HCT116 (cell line): Measurements from ENCODE around the gene GFM1. TPM values are rescaled to one million over a fixed set of nuclear protein-coding genes. Genes with fewer than 3 reads are reported as not detected.

Source experiments
- ATAC-seq: fragments of 200-7000 bp; cut with Tn5 transposase; 2 replicates; pipeline ENCODE4 v1.9.1; 2020; ENCODE audit warnings: mild to moderate bottlenecking, moderate library complexity
- BruUV-seq: library from RNA; stranded (reverse); fragments of 400-500 nt; replicated peaks from 2 replicates; lab custom pipeline; 2021; lab: Mats Ljungman, UMichigan
- CTCF ChIA-PET: fragments of 300-600 bp; sonication (Branson Sonifier 250); formaldehyde crosslinking; loops from one replicate; lab custom pipeline; 2021; ENCODE audit warnings: antibody characterized with exemption; lab: Charles Lee
- POLR2A ChIA-PET: fragments of 300-600, 350-600 bp; sonication (Branson Sonifier 250); formaldehyde crosslinking; loops from one replicate; lab custom pipeline; 2021; ENCODE audit warnings: antibody characterized with exemption; lab: Charles Lee
- RAD21 ChIA-PET, 2 experiments: fragments of 300-600 bp; sonication (Branson Sonifier 250); formaldehyde crosslinking; loops; one replicate each; lab custom pipeline; 2023; ENCODE audit warnings: low total read pairs in 2 of 2; ENCODE audit not compliant: uncharacterized antibody in 2 of 2, unreplicated experiment in 2 of 2, low non-redundant PET in 1 of 2; lab: Charles Lee
- DNase-seq: peaks from one replicate; pipeline ENCODE4 v3.0.0-alpha.2; 2010; ENCODE audit warnings: low read depth, low spot score
- H2AFZ ChIP-seq: fragments of 200-600 bp; shearing (Covaris generic), sonication (generic); 2 replicates; pipeline ENCODE4 v1.6.1; 2017; ENCODE audit warnings: low read depth, mixed run types, mixed read lengths, antibody characterized with exemption, low read length; ENCODE audit not compliant: poor library complexity, severe bottlenecking
- H3K27ac ChIP-seq: 2 replicates; pipeline ENCODE4 v1.5.1; 2012; ENCODE audit warnings: low read depth, low read length
- H3K27me3 ChIP-seq: fragments of 200-600 bp; sonication (generic); 2 replicates; pipeline ENCODE4 v1.6.1; 2016; ENCODE audit warnings: mixed run types, low read length, mixed read lengths; ENCODE audit not compliant: insufficient read depth
- H3K36me3 ChIP-seq, 2 experiments: fragments of 200-500 bp in 1 of 2; fragments of 200-600 bp in 1 of 2; sonication (Bioruptor generic) in 1 of 2; sonication (generic) in 1 of 2; 2 replicates each; pipeline versions ENCODE4 v1.5.1 to v1.6.1; 2014 to 2016; ENCODE audit warnings: low read length in 2 of 2, inconsistent platforms in 1 of 2, mixed read lengths in 1 of 2, mixed run types in 1 of 2; ENCODE audit not compliant: insufficient read depth in 2 of 2, control insufficient read depth in 1 of 2
- H3K4me1 ChIP-seq, 2 experiments: fragments of 200-600 bp in 1 of 2; sonication (generic) in 1 of 2; 2 replicates each; pipeline versions ENCODE4 v1.5.1 to v1.6.1; 2012 to 2017; ENCODE audit warnings: low read length in 2 of 2, inconsistent platforms in 1 of 2, mild to moderate bottlenecking in 1 of 2, mixed read lengths in 1 of 2, mixed run types in 1 of 2, moderate library complexity in 1 of 2; ENCODE audit not compliant: insufficient read depth in 2 of 2, control insufficient read depth in 1 of 2
- H3K4me2 ChIP-seq: fragments of 200-600 bp; sonication (generic); 2 replicates; pipeline ENCODE4 v1.6.1; 2017; ENCODE audit warnings: mixed run types, low read length, mixed read lengths
- H3K4me3 ChIP-seq, 2 experiments: fragments of 200-600 bp in 1 of 2; sonication (generic) in 1 of 2; replicated peaks in 1 of 2; 2 replicates each; pipeline ENCODE4 v1.5.1; 2011 to 2016; ENCODE audit warnings: low read length in 2 of 2, control low read depth in 1 of 2, low read depth in 1 of 2, mild to moderate bottlenecking in 1 of 2, mixed read lengths in 1 of 2, mixed run types in 1 of 2
- H3K79me2 ChIP-seq: fragments of 200-600 bp; sonication (generic); 2 replicates; pipeline ENCODE4 v1.6.1; 2017; ENCODE audit warnings: mild to moderate bottlenecking, mixed run types, low read length, moderate library complexity, mixed read lengths; ENCODE audit not compliant: insufficient read depth
- H3K9ac ChIP-seq: fragments of 200-600 bp; sonication (generic); 2 replicates; pipeline ENCODE4 v1.6.1; 2016; ENCODE audit warnings: low read length, mixed read lengths
- H3K9me2 ChIP-seq: fragments of 200-600 bp; sonication (generic), shearing (Covaris generic); 2 replicates; pipeline ENCODE4 v1.6.1; 2017; ENCODE audit warnings: mixed run types, mild to moderate bottlenecking, moderate library complexity; ENCODE audit not compliant: insufficient read depth
- H3K9me3 ChIP-seq, 2 experiments: fragments of 200-500 bp in 1 of 2; fragments of 200-600 bp in 1 of 2; sonication (Bioruptor generic) in 1 of 2; sonication (generic) in 1 of 2; 2 replicates each; pipeline ENCODE4 v1.6.1; 2014 to 2017; ENCODE audit warnings: low read length in 2 of 2, mixed read lengths in 2 of 2, inconsistent platforms in 1 of 2, low read depth in 1 of 2, mild to moderate bottlenecking in 1 of 2, mixed run types in 1 of 2, moderate library complexity in 1 of 2; ENCODE audit not compliant: control insufficient read depth in 1 of 2, insufficient read depth in 1 of 2
- H4K20me1 ChIP-seq: fragments of 200-600 bp; sonication (generic), shearing (Covaris generic); 2 replicates; pipeline ENCODE4 v1.6.1; 2017; ENCODE audit warnings: mixed run types, mild to moderate bottlenecking, moderate library complexity; ENCODE audit not compliant: insufficient read depth
- POLR2A ChIP-seq: IDR thresholded peaks from 2 replicates; pipeline ENCODE4 v1.7.0; 2011; ENCODE audit warnings: borderline replicate concordance; ENCODE audit not compliant: insufficient read depth, insufficient read length; ENCODE audit errors: extremely low read depth
- POLR2AphosphoS5 ChIP-seq: IDR thresholded peaks from 2 replicates; pipeline ENCODE4 v1.6.1; 2011; ENCODE audit warnings: mild to moderate bottlenecking, low read depth, low read length, moderate library complexity
- RAD21 ChIP-seq: IDR thresholded peaks from 2 replicates; pipeline ENCODE4 v1.6.1; 2012; ENCODE audit warnings: low read depth, mild to moderate bottlenecking
- ZFX ChIP-seq: fragments of 450-650 bp; IDR thresholded peaks from 2 replicates; pipeline ENCODE4 v1.6.1; 2017
- intact Hi-C: fragments of 100-400 bp; cut with micrococcal nuclease; formaldehyde crosslinking; loops from 2 replicates; pipeline ENCODE4 v1.10.0; 2022
- total RNA-seq: library from RNA; stranded (reverse); gene quantifications from one replicate; pipeline ENCODE4 v1.2.1, GENCODE V29; 2021; ENCODE audit not compliant: unreplicated experiment
- TF ChIP-seq, protein P1 (sequence below): IDR thresholded peaks from 2 replicates; pipeline ENCODE4 v1.6.1; 2012
- TF ChIP-seq, protein P2 (sequence below): IDR thresholded peaks from 2 replicates; pipeline ENCODE4 v1.6.1; 2012

The GFM1 gene
- total RNA-seq, 1 experiment from 2014 or later = 38.7 TPM

DNA sequence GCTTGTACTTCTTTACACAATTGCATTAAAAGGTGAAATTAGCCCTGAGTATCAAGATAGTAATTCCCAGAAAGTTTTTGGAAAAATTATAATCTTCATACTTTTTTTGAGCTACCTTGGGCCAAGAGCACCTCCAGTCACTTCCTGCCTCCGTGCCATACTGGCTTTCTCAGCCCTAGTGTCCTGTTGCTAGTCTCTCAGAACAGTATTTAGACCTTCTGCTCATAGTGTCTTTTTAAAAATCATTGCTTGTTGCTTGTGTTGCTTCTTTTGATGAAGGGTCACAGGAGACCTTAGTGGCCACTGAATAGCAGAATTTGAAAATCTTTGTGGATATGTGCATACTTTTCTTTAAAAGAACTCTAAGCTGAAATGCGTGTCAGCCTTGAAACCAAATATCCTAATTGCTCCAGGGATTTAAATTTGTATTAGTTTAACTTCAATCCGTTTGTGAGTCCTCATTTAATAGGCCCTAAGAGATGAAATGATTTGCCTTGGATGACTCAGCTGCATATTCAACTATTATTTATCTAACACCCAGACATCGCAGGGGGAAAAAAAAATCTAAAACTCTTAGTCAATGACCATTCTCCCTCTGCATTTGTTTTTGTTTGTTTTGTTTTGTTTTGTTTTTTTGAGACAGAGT is 57.2 kb downstream of the GFM1 start:
- Histone ChIP-seq H2AFZ (no peak overlapping the region), H4K20me1 (no peaks in the 10 kb centered on the region), H3K9me3 (no peaks in the 10 kb centered on the region), H3K9me2 (no peaks in the 10 kb centered on the region), H3K4me3 (no peak overlapping the region), H3K27me3 (no peaks in the 10 kb centered on the region), H3K9ac (no peak overlapping the region), H3K4me1 (no peaks in the 10 kb centered on the region), H3K4me2 (no peak overlapping the region), H3K27ac (no peak overlapping the region), H3K79me2 (peaks cover 8% of the 10 kb centered on the region; the same call in 1 of the 2 replicates), H3K36me3 (no peaks in the 10 kb centered on the region; a peak in 1 of 4 replicates)
- ChIA-PET POLR2A (no interaction called here), CTCF (no interaction called here), RAD21 (no interaction called here)
- DNase-seq (no peak), ATAC-seq (no peak)
- TF ChIP-seq, protein P1, sequence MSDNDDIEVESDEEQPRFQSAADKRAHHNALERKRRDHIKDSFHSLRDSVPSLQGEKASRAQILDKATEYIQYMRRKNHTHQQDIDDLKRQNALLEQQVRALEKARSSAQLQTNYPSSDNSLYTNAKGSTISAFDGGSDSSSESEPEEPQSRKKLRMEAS = no peak
- TF ChIP-seq ZFX (no peak), POLR2AphosphoS5 (no peak)
- intact Hi-C loops = no loop called here
- BruUV-seq = no TSS peak

DNA sequence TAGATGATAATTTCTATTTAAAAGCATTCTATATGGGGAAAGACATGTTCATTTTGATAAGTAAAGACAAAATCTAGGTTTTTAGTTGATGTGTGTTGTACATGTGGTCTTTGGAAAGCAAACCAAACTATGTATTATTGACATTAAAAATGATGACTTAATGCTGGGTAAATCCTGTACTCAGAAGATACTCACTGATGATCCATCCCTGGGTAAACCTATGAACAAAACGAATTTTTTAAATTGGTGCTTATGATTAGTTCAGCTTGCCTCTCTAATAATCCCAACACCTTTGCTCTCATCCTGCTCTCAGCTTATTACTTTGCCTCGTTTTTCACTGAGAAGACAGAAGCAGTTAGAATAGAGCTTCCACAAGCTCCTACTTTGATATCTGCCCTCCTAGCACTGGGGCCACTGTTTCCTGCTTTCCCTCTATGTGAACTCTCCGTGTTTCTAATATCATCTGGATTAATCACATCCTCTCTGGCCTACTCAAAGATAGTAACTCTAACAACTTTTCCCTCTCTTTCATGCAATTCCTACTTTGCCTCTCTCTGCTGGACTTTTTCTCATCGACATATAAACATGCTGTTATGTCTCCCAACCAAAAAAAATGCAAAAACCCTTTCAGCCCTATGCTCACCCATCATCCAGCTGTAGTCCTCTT is 58.6 kb downstream of the GFM1 start:
- DNase-seq (no peak), ATAC-seq (no peak)
- POLR2A ChIA-PET = interaction anchor here (0.9 kb wide), 1 partner anchor 10 kb away, joined by 4 read pairs; no protein-coding TSS in a partner anchor
- H3K9me2 ChIP-seq = no peaks in the 10 kb centered on the region
- no peaks in the 10 kb centered on the region for H3K4me1 ChIP-seq
- peaks cover 8% of the 10 kb centered on the region; the same call in 1 of the 2 replicates for H3K79me2 ChIP-seq
- no peaks in the 10 kb centered on the region for H3K9me3 ChIP-seq
- CTCF ChIA-PET = no interaction called here
- RAD21 ChIA-PET = no interaction called here
- H3K27me3 ChIP-seq = no peaks in the 10 kb centered on the region
- H3K36me3 ChIP-seq = no peaks in the 10 kb centered on the region; a peak in 1 of 4 replicates
- TF ChIP-seq, protein P2, sequence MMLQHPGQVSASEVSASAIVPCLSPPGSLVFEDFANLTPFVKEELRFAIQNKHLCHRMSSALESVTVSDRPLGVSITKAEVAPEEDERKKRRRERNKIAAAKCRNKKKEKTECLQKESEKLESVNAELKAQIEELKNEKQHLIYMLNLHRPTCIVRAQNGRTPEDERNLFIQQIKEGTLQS = no peak
- TF ChIP-seq RAD21 (no peak), POLR2A (no peak)
- no peak overlapping the region for H2AFZ ChIP-seq
- no peaks in the 10 kb centered on the region for H4K20me1 ChIP-seq
- no peak overlapping the region for H3K4me3 ChIP-seq
- H3K9ac ChIP-seq = no peak overlapping the region
- H3K4me2 ChIP-seq = no peak overlapping the region
- intact Hi-C loops = no loop called here
- BruUV-seq = no TSS peak
- no peak overlapping the region for H3K27ac ChIP-seq
